Bone marrow (tissue), 2 donors: Measurements from ENCODE around the gene NKD1.
A peak's percentile ranks its signal among the peaks of the same experiment; 100 is the strongest.

Experiments used
- DNase-seq, 2 donors: peaks; one replicate each; lab custom pipeline; 2025; lab: John Stamatoyannopoulos, UW

NKD1 gene

DNA sequence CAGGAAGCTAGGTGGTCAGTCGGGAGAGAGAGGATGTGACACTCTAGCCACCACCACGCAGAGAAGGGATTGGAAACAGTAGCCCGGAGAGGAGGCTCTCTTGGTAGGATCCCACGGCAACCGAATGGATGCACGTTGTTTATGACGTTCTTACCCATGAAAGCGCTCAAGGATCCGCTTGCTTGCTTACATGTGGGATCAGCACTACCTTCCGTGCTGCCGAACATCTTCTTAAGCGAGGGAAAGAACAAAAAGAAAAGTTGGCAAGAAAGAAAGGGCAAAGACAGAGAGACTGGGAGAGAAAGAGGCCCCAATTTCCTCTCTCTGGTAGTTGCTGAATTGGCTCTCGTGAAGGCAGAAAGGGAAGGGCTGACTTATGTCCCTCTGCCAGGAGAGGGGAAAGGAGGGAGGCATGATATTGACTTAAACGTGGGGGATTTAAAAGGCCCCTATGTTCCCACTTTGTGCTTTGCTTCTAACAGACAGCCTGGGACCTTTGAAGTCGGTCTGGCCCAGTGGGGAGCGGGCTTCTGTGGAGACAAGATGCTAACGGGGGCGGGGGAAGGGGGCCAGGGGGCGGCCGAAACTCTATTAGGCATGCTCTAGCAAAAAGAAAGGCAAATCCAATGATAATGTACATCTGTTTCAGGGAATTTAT, 97.5 kb downstream of the NKD1 start:
- no peak for DNase-seq

DNA sequence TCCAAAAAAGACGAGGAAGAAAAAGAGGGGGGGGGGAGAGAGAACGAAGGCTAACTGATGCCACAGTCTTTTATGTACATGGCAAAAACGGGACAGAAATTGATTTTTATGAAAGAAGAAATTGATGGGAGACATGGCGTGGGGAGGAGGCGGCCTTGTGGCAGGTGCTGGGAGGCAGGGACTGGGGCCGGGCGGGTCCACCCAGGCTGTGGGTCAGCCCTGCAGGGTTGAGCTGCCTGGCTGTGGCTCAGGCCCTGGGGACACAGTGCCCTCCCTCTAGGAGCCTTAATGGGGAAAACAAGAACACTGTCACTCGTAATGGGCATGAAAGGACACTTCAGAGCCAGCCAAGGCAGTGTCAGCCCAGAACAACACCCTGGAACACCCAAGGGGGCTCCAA, 98.1 kb downstream of the NKD1 start:
- no peak for DNase-seq

- DNase-seq = no peak
These were observed 103.7 kb downstream of the NKD1 start for GRCh38 chr16:50651835-50652438.

GRCh38 chr16:50652836-50653425, 104.7 kb downstream of the NKD1 start:
- no peak for DNase-seq

- DNase-seq = no peak
These were observed 105.7 kb downstream of the NKD1 start for GRCh38 chr16:50653633-50654519.

GRCh38 chr16:50655558-50656055, 107.4 kb downstream of the NKD1 start:
- no peak for DNase-seq

DNA sequence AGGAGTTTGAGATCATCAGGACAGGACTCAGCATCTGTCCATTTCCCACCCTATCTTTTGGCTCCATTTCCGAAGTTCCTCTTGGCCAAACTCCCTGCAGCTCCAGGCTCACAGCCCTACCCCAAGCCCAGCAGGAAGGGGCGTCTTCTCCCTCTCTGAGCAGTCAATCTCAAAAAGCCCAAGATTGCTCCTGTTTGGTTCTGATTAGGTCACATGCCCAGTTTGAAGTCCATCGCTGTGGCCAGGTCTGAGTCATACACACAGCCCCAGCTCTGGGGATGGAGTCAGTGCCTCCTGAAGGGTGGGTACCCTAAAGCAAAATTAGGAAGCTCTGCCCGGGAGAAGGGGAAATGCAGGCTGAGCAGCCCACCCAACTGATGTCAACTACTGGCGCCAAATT, 109.0 kb downstream of the NKD1 start:
- no peak for DNase-seq

- no peak for DNase-seq
These were observed 111.6 kb downstream of the NKD1 start for GRCh38 chr16:50659806-50660205.

GRCh38 chr16:50662306-50662940, 114.2 kb downstream of the NKD1 start:
- no peak for DNase-seq

GRCh38 chr16:50664270-50664669, 116.1 kb downstream of the NKD1 start:
- DNase-seq = no peak

DNA sequence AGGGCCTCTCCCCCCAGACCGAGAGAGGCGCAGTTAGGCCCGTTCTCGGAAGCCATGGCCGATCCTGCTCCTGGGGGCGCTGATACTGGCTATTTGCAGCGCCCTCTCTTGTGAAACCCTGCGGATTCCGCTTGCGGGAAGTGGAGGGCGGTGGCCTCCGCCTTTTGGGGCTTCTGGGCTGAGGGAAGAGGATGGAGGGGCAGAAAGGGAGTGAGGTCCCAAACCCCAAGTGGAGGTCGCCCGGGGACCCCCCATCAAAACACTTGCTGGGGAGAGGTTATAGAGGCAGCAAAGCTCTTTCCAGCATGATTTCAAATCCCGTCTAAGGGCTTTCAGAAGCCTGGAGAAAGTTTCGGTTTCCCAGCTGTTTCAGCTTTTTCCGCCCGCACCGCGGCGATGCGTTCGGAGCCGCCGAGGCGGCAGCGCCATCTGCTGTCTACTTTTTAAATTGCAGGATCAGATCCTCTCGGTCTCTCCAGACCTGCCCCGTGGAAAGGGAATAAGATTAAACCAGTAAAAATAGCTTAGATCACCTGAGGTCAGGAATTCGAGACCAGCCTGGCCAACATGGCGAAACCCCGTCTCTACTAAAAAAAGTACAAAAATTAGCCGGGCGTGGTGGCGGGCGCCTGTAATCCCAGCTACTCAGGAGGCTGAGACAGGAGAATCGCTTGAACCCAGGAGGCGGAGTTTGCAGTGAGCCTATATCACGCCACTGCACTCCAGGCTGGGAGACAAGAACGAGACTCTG, 117.1 kb downstream of the NKD1 start:
- peak; percentile 44 to 80 for DNase-seq

DNA sequence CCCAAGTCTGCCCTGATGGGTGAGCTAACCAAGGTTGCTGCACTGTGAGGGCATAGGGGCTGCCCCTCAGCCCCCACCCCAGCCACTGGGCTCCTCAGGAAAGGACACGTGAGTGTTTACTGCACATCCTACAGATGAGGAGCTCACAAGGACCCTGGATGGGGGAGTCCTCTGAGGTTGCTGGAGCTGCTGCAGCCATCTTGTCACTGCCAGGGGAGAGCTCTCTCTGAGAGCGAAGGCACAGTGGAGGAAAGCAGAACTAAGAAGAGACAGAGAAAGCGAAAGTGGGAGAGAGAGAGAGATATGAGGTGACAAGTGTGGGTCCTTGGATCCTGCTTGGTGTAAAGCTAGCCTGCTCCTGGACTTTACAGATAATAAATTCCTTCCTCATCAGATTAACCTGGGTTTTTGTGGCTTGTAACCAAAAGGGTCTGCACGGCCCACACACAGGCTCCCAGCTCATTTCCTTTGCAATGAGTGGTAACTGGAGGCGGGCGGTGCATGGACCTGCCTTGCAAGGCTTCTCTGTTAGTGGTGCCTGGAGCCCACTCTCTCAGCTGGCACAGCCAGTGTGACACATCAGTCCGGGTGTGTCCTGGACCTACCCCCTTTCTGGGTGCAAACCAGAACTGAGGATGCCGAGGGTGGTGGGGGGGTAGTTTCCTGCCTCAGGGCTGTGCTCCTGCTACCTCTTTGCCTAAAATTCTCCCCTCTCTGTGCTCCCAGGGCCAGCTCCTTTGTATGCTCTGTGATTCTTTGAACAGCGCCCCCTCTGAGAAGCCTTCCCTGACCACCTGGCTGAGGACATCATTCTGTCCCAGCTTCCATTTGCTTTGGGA, 118.7 kb downstream of the NKD1 start:
- DNase-seq = peak in 1 of 2 donors; percentile 89

DNA sequence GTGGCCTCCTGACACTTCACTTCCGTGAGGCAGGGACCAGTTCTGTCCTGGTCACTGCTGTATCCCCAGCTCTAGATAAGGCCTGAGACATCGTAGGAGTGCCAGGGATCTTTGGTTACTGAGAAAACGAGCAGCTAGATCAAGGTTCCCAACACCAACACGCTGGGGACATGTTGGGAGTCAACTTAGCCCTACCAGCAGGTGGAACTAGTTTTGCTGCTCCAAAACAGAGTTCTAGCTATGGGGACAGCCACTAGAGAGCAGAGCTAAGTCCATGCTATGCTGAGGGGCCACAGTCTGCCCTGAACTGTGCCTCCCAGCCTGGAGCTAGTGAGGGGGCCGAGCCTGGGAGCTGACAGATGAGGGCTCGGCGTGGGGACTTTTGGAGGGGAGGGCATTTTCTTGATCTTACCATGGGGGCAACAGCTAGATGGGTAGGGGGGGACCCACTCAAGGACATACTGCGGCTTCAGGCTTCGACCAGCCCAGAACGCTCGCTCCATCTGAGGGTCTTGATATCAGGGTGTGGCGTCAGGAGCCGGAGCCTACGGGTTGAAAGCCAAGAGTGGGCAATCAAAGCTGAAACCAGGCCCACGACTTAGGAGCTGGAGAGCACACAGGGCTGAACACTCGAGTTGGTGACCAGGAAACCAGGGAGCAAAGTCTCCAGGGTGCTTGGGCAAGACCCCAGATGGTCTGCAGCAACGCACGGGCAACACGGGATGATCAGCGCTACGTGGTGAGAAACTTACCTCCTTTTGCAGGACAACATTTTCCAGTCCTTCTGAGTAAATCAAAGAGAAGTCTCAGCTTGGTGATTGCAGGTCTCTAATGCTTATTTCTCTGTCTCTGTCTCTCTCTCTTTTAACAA, 119.5 kb downstream of the NKD1 start:
- no peak for DNase-seq

- no peak for DNase-seq
These were observed 120.3 kb downstream of the NKD1 start for GRCh38 chr16:50668368-50669008.

GRCh38 chr16:50669741-50670140, 121.5 kb downstream of the NKD1 start:
- no peak for DNase-seq

- no peak for DNase-seq
These were observed 122.3 kb downstream of the NKD1 start for GRCh38 chr16:50670476-50670875.

DNA sequence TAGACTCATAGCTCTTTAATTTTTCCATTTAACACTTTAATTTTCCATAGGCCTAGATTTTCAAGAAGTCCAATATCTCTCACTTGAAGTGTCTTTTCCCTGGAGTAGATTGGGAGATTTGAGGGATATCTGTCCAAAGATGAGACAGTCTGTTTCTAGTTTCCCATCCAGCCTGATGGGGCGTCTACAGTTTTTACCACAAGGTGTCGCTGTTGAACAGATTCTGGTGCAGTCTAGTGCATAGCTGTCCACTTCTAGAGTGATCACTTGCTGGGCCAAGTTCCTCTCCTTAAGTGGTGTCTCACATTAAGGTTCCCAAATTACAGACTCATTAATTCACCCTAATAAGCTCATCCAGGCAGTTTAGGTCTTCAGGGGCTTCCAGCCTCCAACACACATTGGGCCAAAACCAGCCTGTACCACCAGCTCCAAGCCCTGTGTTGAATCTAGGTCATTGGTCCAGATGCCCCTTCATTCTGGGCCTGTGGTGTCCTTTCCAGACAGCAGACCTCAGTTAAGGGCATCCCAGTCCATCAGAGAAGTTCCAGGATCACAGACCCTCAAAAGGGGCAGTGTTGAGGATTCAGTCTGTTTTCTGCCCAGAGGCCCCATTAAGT, 123.6 kb downstream of the NKD1 start:
- DNase-seq = peak; percentile 7 to 42
